B cell (primary cell): ENCODE results near the gene NSF. TPM values are rescaled to one million over a fixed set of nuclear protein-coding genes. Genes with fewer than 3 reads are reported as not detected.
"Not testable (repeated sequence)": the region's sequence is repeated elsewhere in the genome, so short reads cannot be mapped to it uniquely, and the experiment has no call there.

Source experiments
- ATAC-seq: fragments of 200-7000 bp; cut with Tn5 transposase; one replicate; pipeline ENCODE4 v1.10.0; 2021; ENCODE audit warnings: low read depth, mild to moderate bottlenecking, moderate number of reproducible peaks, moderate library complexity
- CTCF ChIA-PET: fragments of 350-600 bp; sonication (Branson Sonifier 250); formaldehyde crosslinking; loops from one replicate; lab custom pipeline; 2021; ENCODE audit warnings: antibody characterized with exemption, inconsistent platforms; lab: Charles Lee
- POLR2A ChIA-PET: fragments of 350-600 bp; sonication (Branson Sonifier 250); formaldehyde crosslinking; loops from one replicate; lab custom pipeline; 2021; ENCODE audit warnings: antibody characterized with exemption; lab: Charles Lee
- DNase-seq: peaks from one replicate; pipeline ENCODE4 v3.0.0; 2013
- H2AFZ ChIP-seq: 2 replicates; pipeline ENCODE4 v1.6.1; 2012; ENCODE audit warnings: mild to moderate bottlenecking, low read depth, low read length; ENCODE audit not compliant: insufficient read depth, poor library complexity, severe bottlenecking
- H3K27ac ChIP-seq, 2 donors: 1 replicate in 1 of 2; 2 replicates in 1 of 2; pipeline ENCODE4 v1.5.1; 2012 to 2013; ENCODE audit warnings: low read length in 2 of 2, mild to moderate bottlenecking in 2 of 2, moderate library complexity in 1 of 2
- H3K27me3 ChIP-seq, 4 experiments: fragments of 200-600 bp in 1 of 4; sonication (generic) in 1 of 4; replicated peaks in 1 of 4; 1 replicate in 2 of 4; 2 replicates in 2 of 4; pipeline versions ENCODE4 v1.6.1 to v1.7.0; 2013 to 2016; ENCODE audit warnings: low read length in 3 of 4, mild to moderate bottlenecking in 2 of 4, mixed read lengths in 1 of 4, moderate library complexity in 1 of 4; ENCODE audit not compliant: insufficient read depth in 4 of 4, control insufficient read depth in 3 of 4; ENCODE audit errors: control extremely low read depth in 1 of 4
- H3K36me3 ChIP-seq, 2 experiments: replicated peaks in 1 of 2; 1 replicate in 1 of 2; 2 replicates in 1 of 2; pipeline versions ENCODE4 v1.6.1 to v1.7.1; 2013; ENCODE audit warnings: low read length in 1 of 2; ENCODE audit not compliant: insufficient read depth in 2 of 2, control insufficient read depth in 1 of 2; ENCODE audit errors: control extremely low read depth in 1 of 2, extremely low read depth in 1 of 2
- H3K4me1 ChIP-seq, 2 donors: fragments of 200-600 bp in 1 of 2; sonication (generic) in 1 of 2; 1 replicate in 1 of 2; 2 replicates in 1 of 2; pipeline versions ENCODE4 v1.5.1 to v1.6.1; 2013 to 2017; ENCODE audit warnings: low read length in 2 of 2; ENCODE audit not compliant: control insufficient read depth in 2 of 2, insufficient read depth in 2 of 2
- H3K4me2 ChIP-seq: replicated peaks from 2 replicates; pipeline ENCODE3; 2012; ENCODE audit warnings: mild to moderate bottlenecking, low read depth, low read length; ENCODE audit not compliant: poor library complexity, severe bottlenecking
- H3K4me3 ChIP-seq, 5 experiments: fragments of 200-600 bp in 1 of 5; sonication (generic) in 1 of 5; 1 replicate in 3 of 5; 2 replicates in 2 of 5; pipeline versions ENCODE4 v1.5.1 to v1.7.0; 2011 to 2016; ENCODE audit warnings: low read length in 4 of 5, mild to moderate bottlenecking in 4 of 5, low read depth in 2 of 5, control low read depth in 1 of 5, moderate library complexity in 1 of 5; ENCODE audit not compliant: insufficient read depth in 1 of 5; ENCODE audit errors: control extremely low read depth in 1 of 5, extremely low read depth in 1 of 5
- H3K79me2 ChIP-seq: fragments of 200-600 bp; sonication (generic); one replicate; pipeline ENCODE4 v1.6.0; 2016; ENCODE audit warnings: low read length; ENCODE audit not compliant: control insufficient read depth, insufficient read depth
- H3K9ac ChIP-seq: fragments of 200-600 bp; sonication (generic); 2 replicates; pipeline ENCODE4 v1.6.1; 2017; ENCODE audit warnings: mild to moderate bottlenecking, low read length, moderate library complexity
- H3K9me3 ChIP-seq, 3 donors: one replicate each; pipeline versions ENCODE4 v1.6.1 to v1.7.1; 2013; ENCODE audit warnings: low read length in 2 of 3; ENCODE audit not compliant: control insufficient read depth in 2 of 3, insufficient read depth in 1 of 3; ENCODE audit errors: control extremely low read depth in 1 of 3
- H4K20me1 ChIP-seq: 2 replicates; pipeline ENCODE4 v1.6.0; 2012; ENCODE audit warnings: mild to moderate bottlenecking, low read length; ENCODE audit not compliant: insufficient read depth, control insufficient read depth, poor library complexity, severe bottlenecking
- H3K27ac Mint-ChIP-seq: one replicate; pipeline ENCODE4 v1.8.0; 2021; ENCODE audit warnings: mixed read lengths
- H3K27me3 Mint-ChIP-seq: one replicate; pipeline ENCODE4 v1.8.0; 2021; ENCODE audit warnings: mixed read lengths
- H3K4me1 Mint-ChIP-seq: one replicate; pipeline ENCODE4 v1.8.0; 2021; ENCODE audit warnings: mixed read lengths
- H3K4me3 Mint-ChIP-seq: one replicate; pipeline ENCODE4 v1.8.0; 2021; ENCODE audit warnings: mixed read lengths
- H3K9me3 Mint-ChIP-seq: one replicate; pipeline ENCODE4 v1.8.0; 2022; ENCODE audit warnings: mixed read lengths; ENCODE audit not compliant: insufficient read depth
- WGBS: methylation state at CpG from one replicate; pipeline ENCODE4 v1.1.5; 2013; ENCODE audit warnings: missing lambda C conversion rate; ENCODE audit not compliant: insufficient coverage; 5-methylcytosine and 5-hydroxymethylcytosine counted together
- intact Hi-C: fragments of 100-400 bp; cut with micrococcal nuclease; formaldehyde crosslinking; loops from one replicate; pipeline ENCODE4 v1.10.0; 2022
- polyA plus RNA-seq: library from polyadenylated mRNA; depleted of rRNA; stranded (reverse); fragments of >200 nt; gene quantifications from 2 replicates; pipeline ENCODE4 v1.2.3, GENCODE V29; 2012
- total RNA-seq, 2 donors: library from RNA; stranded (reverse); fragments of 120-200 nt in 1 of 2; gene quantifications; 1 replicate in 1 of 2; 2 replicates in 1 of 2; pipeline versions ENCODE4 v1.2.3 to v1.2.4, GENCODE V29; 2013 to 2022

The NSF gene
- total and polyA plus RNA-seq, 2 donors (not counting 1 experiment from before 2014, with no cell fraction given) = 10.9 to 91.0 TPM

DNA sequence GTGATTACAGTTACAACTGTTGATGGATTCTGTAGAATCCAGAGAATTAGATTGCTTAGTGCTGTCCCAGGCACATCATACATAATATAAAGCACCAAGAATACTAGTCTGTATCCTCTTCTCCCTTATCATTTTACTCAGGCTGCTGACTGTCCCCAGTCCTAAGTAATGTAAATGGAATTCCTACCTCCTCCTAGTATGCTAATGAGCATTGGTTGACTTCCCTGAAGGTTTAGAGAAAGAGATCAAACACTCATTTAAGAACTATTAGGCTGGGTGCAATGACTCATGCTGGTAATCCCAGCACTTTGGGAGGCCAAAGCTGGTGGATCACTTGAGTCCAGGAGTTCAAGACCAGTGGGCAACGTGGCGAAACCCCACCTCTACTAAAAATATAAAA lies 37.0 kb downstream of the NSF start:
- POLR2A ChIA-PET, DNase-seq, H3K9me3 Mint-ChIP-seq, H3K79me2 ChIP-seq, H3K27ac ChIP-seq, H3K4me3 Mint-ChIP-seq, H3K9ac ChIP-seq, H3K27ac Mint-ChIP-seq, H3K4me1 ChIP-seq, H3K4me3 ChIP-seq, intact Hi-C loops, CTCF ChIA-PET, ATAC-seq, H3K9me3 ChIP-seq, H4K20me1 ChIP-seq, H3K27me3 Mint-ChIP-seq, H3K36me3 ChIP-seq, H2AFZ ChIP-seq, H3K4me2 ChIP-seq, H3K27me3 ChIP-seq, H3K4me1 Mint-ChIP-seq: not testable (repeated sequence)
- WGBS = no CpG with 5 or more reads among the region's 2 CpGs

DNA sequence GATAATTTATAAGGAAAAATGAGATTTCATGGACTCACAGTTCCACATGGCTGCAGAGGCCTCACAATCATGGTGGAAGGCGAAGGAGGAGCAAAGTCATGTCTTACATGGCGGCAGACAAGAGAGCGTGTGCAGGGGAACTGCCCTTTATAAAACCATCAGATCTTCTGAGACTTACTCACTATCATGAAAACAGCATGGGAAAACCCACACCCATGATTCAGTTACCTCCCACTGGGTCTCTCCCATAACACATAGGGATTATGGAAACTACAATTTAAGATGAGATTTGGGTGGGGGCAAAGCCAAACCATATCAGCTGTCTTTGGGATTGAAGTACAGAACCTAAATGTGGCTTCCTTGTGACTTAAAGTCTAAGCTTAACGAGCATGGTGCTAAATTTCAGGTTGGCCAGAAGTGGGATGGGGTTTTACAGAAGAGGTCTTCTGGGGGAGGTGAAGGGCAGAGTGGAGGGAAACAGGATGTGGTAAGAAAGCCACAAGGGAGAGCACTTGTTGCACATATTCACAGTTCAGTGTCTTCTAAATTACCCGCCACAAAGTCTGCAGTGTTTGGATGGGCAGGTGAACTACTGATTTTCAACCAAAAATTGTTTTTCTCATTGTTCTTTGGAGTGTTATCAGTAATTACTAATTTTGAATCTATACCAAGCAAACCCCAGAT lies 38.4 kb downstream of the NSF start:
- CTCF ChIA-PET, H3K27me3 Mint-ChIP-seq, H3K27ac ChIP-seq, H3K4me3 ChIP-seq, H3K27ac Mint-ChIP-seq, H3K4me2 ChIP-seq, H3K4me1 Mint-ChIP-seq, intact Hi-C loops, H3K9me3 ChIP-seq, H4K20me1 ChIP-seq, POLR2A ChIA-PET, H3K4me3 Mint-ChIP-seq, DNase-seq, H3K9me3 Mint-ChIP-seq, H2AFZ ChIP-seq, H3K4me1 ChIP-seq, H3K9ac ChIP-seq, H3K79me2 ChIP-seq, H3K27me3 ChIP-seq, H3K36me3 ChIP-seq: not testable (repeated sequence)
- WGBS = no CpG with 5 or more reads among the region's 5 CpGs
- peak; percentile 98 for ATAC-seq

DNA sequence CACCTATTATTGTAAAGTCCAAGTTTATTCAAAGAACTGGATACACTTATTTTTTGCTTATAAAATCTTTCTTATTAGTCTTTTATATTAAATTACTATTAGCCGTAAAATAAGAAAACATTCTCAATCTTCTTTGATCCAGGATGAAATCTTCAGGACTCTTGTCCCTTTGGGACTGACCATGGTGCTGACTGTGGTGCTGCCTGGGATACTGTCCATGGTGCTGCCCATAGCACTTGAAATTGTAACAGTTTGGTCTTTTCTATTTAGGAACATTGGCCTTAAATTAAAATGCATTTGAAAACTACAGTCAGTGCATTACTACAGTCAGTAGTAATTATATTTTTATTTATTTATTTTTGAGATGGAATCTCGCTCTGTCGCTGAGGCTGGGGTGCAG lies 41.7 kb downstream of the NSF start:
- H3K9me3 ChIP-seq, H3K4me1 ChIP-seq, H2AFZ ChIP-seq, H4K20me1 ChIP-seq, H3K27ac ChIP-seq, H3K4me2 ChIP-seq, H3K4me1 Mint-ChIP-seq, H3K9me3 Mint-ChIP-seq, POLR2A ChIA-PET, H3K27ac Mint-ChIP-seq, H3K9ac ChIP-seq, H3K27me3 Mint-ChIP-seq, H3K4me3 ChIP-seq, H3K27me3 ChIP-seq, CTCF ChIA-PET, DNase-seq, H3K4me3 Mint-ChIP-seq, H3K79me2 ChIP-seq, intact Hi-C loops, H3K36me3 ChIP-seq, ATAC-seq: not testable (repeated sequence)
- no CpG with 5 or more reads among the region's 3 CpGs for WGBS

DNA sequence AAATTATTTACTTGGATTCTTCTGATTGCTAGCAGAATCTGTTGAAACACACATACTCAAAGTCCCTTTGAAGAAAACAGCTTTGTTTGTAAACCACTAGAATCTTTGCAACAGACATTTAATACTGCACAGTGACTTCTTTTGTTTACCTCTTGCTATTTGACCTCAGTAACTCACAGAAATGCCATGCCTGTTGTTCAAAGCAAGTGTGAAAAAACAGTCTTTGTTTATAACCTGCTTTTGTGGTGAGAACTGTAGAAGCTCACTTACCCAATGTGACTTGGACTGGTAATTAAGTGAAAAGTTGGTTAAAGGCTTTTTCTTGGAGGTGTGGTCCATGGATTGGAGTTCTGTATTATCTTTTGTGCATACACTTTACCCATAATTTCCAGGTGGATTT lies 44.4 kb downstream of the NSF start:
- H4K20me1 ChIP-seq, H3K4me3 ChIP-seq, CTCF ChIA-PET, H3K36me3 ChIP-seq, DNase-seq, H2AFZ ChIP-seq, intact Hi-C loops, POLR2A ChIA-PET, H3K27ac Mint-ChIP-seq, H3K4me1 Mint-ChIP-seq, H3K4me2 ChIP-seq, H3K79me2 ChIP-seq, H3K4me3 Mint-ChIP-seq, ATAC-seq, H3K9ac ChIP-seq, H3K27me3 Mint-ChIP-seq, H3K4me1 ChIP-seq, H3K9me3 Mint-ChIP-seq, H3K27ac ChIP-seq, H3K9me3 ChIP-seq, H3K27me3 ChIP-seq: not testable (repeated sequence)
